HEK293 (cell line): ENCODE measurements around the gene TPSG1.

Experiments used
- ZNF138 ChIP-seq: fragments of 450-650 bp; formaldehyde crosslinking; IDR thresholded peaks from 2 replicates; pipeline ENCODE4 v1.5.1; 2016; ENCODE audit warnings: missing biosample characterization, missing genetic modification characterization, borderline replicate concordance
- ZNF518A ChIP-seq: fragments of 450-650 bp; formaldehyde crosslinking; conservative IDR thresholded peaks from 2 replicates; pipeline ENCODE4 v1.5.1; 2016; ENCODE audit warnings: low read depth, missing biosample characterization, missing genetic modification characterization
- TF ChIP-seq, protein P1 (sequence below): fragments of 450-650 bp; formaldehyde crosslinking; IDR thresholded peaks from 2 replicates; pipeline ENCODE4 v1.5.1; 2016; ENCODE audit warnings: missing biosample characterization, missing genetic modification characterization

GRCh38 chr16:1223355-1224214 is 1.5 kb downstream of the TPSG1 start:
- TF ChIP-seq ZNF138 (tag by site-specific recombination) (no peak), ZNF518A (tag by site-specific recombination) (no peak)
- TF ChIP-seq, protein P1, sequence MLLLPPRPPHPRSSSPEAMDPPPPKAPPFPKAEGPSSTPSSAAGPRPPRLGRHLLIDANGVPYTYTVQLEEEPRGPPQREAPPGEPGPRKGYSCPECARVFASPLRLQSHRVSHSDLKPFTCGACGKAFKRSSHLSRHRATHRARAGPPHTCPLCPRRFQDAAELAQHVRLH, result no peak
